HepG2 (cell line): ENCODE data around the gene SSH3. TPM values are rescaled to one million over a fixed set of nuclear protein-coding genes. Genes with fewer than 3 reads are reported as not detected.

Experiments
- ATF4 ChIP-seq, 2 experiments: fragments of 450-650 bp in 1 of 2; sonication (generic) in 1 of 2; formaldehyde crosslinking; IDR thresholded peaks; 2 replicates each; pipeline versions ENCODE4 v1.5.0 to v1.8.0; 2020 to 2022; ENCODE audit warnings: mild to moderate bottlenecking in 1 of 2, missing genetic modification reagents in 1 of 2
- DNMT3B ChIP-seq: conservative IDR thresholded peaks from 2 replicates; pipeline ENCODE4 v1.6.1; 2016; ENCODE audit warnings: missing biosample characterization, control low read depth
- EEA1 ChIP-seq: sonication (generic); formaldehyde crosslinking; IDR thresholded peaks from 2 replicates; pipeline ENCODE4 v1.5.1; 2020; ENCODE audit warnings: mild to moderate bottlenecking, missing genetic modification reagents, borderline replicate concordance
- MIXL1 ChIP-seq: IDR thresholded peaks from 2 replicates; pipeline ENCODE4 v1.6.1; 2016
- MYNN ChIP-seq: sonication (generic); formaldehyde crosslinking; IDR thresholded peaks from 2 replicates; pipeline ENCODE4 v1.4.0; 2020; ENCODE audit warnings: mild to moderate bottlenecking, low read depth, missing genetic modification reagents
- NR2F1 ChIP-seq, 2 experiments: fragments of 450-650 bp in 1 of 2; formaldehyde crosslinking in 1 of 2; IDR thresholded peaks; 2 replicates each; pipeline versions ENCODE4 v1.5.0 to v1.6.1; 2016 to 2020; ENCODE audit warnings: mild to moderate bottlenecking in 1 of 2, missing compliant biosample characterization in 1 of 2, missing genetic modification reagents in 1 of 2, moderate library complexity in 1 of 2
- ONECUT2 ChIP-seq: sonication (generic); formaldehyde crosslinking; IDR thresholded peaks from 2 replicates; pipeline ENCODE4 v1.4.0; 2020; ENCODE audit warnings: missing genetic modification reagents
- SAP130 ChIP-seq: IDR thresholded peaks from 2 replicates; pipeline ENCODE4 v1.6.1; 2016; ENCODE audit warnings: low read depth
- SMAD1 ChIP-seq: sonication (generic); formaldehyde crosslinking; IDR thresholded peaks from 2 replicates; pipeline ENCODE4 v1.4.0; 2020; ENCODE audit warnings: missing genetic modification reagents, low read depth, mild to moderate bottlenecking, borderline replicate concordance
- SOX6 ChIP-seq, 2 experiments: fragments of 450-650 bp in 1 of 2; sonication (generic) in 1 of 2; formaldehyde crosslinking in 1 of 2; IDR thresholded peaks; 2 replicates each; pipeline versions ENCODE4 v1.4.0 to v1.6.1; 2017 to 2020; ENCODE audit warnings: antibody characterized with exemption in 1 of 2, mild to moderate bottlenecking in 1 of 2, missing genetic modification reagents in 1 of 2
- SUZ12 ChIP-seq: fragments of 150-350 bp; IDR thresholded peaks from 2 replicates; pipeline ENCODE4 v1.6.1; 2014; ENCODE audit warnings: low read depth, low read length
- ZNF207 ChIP-seq: fragments of 450-650 bp; IDR thresholded peaks from 2 replicates; pipeline ENCODE4 v1.6.1; 2016; ENCODE audit warnings: antibody characterized with exemption, borderline replicate concordance
- ZNF256 ChIP-seq: sonication (generic); formaldehyde crosslinking; conservative IDR thresholded peaks from 2 replicates; pipeline ENCODE4 v1.4.0; 2020; ENCODE audit warnings: missing genetic modification reagents
- ZNF30 ChIP-seq: sonication (generic); formaldehyde crosslinking; IDR thresholded peaks from 2 replicates; pipeline ENCODE4 v1.5.0; 2020; ENCODE audit warnings: mild to moderate bottlenecking, missing genetic modification reagents
- ZNF33A ChIP-seq: sonication (generic); formaldehyde crosslinking; IDR thresholded peaks from 2 replicates; pipeline ENCODE4 v1.5.1; 2020; ENCODE audit warnings: missing genetic modification reagents, mild to moderate bottlenecking, moderate library complexity, borderline replicate concordance
- ZNF552 ChIP-seq: sonication (generic); formaldehyde crosslinking; IDR thresholded peaks from 2 replicates; pipeline ENCODE4 v1.9.0; 2022; ENCODE audit warnings: missing genetic modification reagents, mild to moderate bottlenecking, borderline replicate concordance
- ZNF672 ChIP-seq: sonication (generic); formaldehyde crosslinking; IDR thresholded peaks from 2 replicates; pipeline ENCODE4 v1.8.1; 2022; ENCODE audit warnings: missing genetic modification reagents
- polyA plus RNA-seq, 8 experiments: library from polyadenylated mRNA; depleted of rRNA in 3 of 8; stranded (reverse) in 7 of 8; unstranded in 1 of 8; fragments of >200 nt; fragmentation: Illumina TruSeq in 4 of 8; extraction: Trizol in 4 of 8; gene quantifications; 2 replicates each; pipeline versions ENCODE4 v1.2.1 to v1.2.3, GENCODE V29; 2011 to 2016; ENCODE audit warnings: low read depth in 4 of 8, missing spikeins in 1 of 8, mixed read lengths in 1 of 8; ENCODE audit not compliant: insufficient read depth in 1 of 8
- total RNA-seq, 5 experiments: library from RNA; depleted of rRNA; stranded (reverse); fragments of >200 nt; fragmentation: Illumina TruSeq; extraction: Trizol; gene quantifications; 2 replicates each; pipeline ENCODE4 v1.2.3, GENCODE V29; 2016; ENCODE audit warnings: low read depth in 1 of 5
- TF ChIP-seq, protein P1 (sequence below): sonication (generic); formaldehyde crosslinking; IDR thresholded peaks from 2 replicates; pipeline ENCODE4 v1.4.0; 2020; ENCODE audit warnings: missing genetic modification reagents, borderline replicate concordance
- TF ChIP-seq, protein P2 (sequence below): sonication (generic); formaldehyde crosslinking; IDR thresholded peaks from 2 replicates; pipeline ENCODE4 v1.5.0; 2020; ENCODE audit warnings: mild to moderate bottlenecking, missing genetic modification reagents, moderate library complexity
- TF ChIP-seq, protein P3 (sequence below): sonication (generic); formaldehyde crosslinking; IDR thresholded peaks from 2 replicates; pipeline ENCODE4 v1.4.0; 2020; ENCODE audit warnings: mild to moderate bottlenecking, missing genetic modification reagents

The SSH3 gene
- total and polyA plus RNA-seq, 2 of the 13 experiments (the other 11 are each of a cell fraction or from before 2014, with no cell fraction given): 12.4 to 18.8 TPM

GRCh38 chr11:67317205-67317887 is 14.0 kb downstream of the SSH3 start (continued):
- TF ChIP-seq, protein P1, sequence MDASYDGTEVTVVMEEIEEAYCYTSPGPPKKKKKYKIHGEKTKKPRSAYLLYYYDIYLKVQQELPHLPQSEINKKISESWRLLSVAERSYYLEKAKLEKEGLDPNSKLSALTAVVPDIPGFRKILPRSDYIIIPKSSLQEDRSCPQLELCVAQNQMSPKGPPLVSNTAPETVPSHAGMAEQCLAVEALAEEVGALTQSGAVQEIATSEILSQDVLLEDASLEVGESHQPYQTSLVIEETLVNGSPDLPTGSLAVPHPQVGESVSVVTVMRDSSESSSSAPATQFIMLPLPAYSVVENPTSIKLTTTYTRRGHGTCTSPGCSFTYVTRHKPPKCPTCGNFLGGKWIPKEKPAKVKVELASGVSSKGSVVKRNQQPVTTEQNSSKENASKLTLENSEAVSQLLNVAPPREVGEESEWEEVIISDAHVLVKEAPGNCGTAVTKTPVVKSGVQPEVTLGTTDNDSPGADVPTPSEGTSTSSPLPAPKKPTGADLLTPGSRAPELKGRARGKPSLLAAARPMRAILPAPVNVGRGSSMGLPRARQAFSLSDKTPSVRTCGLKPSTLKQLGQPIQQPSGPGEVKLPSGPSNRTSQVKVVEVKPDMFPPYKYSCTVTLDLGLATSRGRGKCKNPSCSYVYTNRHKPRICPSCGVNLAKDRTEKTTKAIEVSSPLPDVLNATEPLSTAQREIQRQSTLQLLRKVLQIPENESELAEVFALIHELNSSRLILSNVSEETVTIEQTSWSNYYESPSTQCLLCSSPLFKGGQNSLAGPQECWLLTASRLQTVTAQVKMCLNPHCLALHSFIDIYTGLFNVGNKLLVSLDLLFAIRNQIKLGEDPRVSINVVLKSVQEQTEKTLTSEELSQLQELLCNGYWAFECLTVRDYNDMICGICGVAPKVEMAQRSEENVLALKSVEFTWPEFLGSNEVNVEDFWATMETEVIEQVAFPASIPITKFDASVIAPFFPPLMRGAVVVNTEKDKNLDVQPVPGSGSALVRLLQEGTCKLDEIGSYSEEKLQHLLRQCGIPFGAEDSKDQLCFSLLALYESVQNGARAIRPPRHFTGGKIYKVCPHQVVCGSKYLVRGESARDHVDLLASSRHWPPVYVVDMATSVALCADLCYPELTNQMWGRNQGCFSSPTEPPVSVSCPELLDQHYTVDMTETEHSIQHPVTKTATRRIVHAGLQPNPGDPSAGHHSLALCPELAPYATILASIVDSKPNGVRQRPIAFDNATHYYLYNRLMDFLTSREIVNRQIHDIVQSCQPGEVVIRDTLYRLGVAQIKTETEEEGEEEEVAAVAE (CRISPR knock-in tag): peak; percentile 83; the same call in 1 of the 2 replicates
- no peak; the same call in 1 of the 2 replicates for TF ChIP-seq ZNF33A
- no peak for TF ChIP-seq ONECUT2 (CRISPR knock-in tag)
- TF ChIP-seq SOX6 (IDR thresholded peaks at IDR 0.05): no peak
- peak; percentile 70 for TF ChIP-seq SOX6 (CRISPR knock-in tag; IDR thresholded peaks at IDR 0.05)
- no peak for TF ChIP-seq NR2F1 (CRISPR knock-in tag; IDR thresholded peaks at IDR 0.05)
- no peak for TF ChIP-seq DNMT3B (CRISPR knock-in tag)
- TF ChIP-seq ZNF256 (CRISPR knock-in tag): no peak
- TF ChIP-seq MIXL1 (CRISPR knock-in tag): peak; percentile 44; the same call in 1 of the 2 replicates
- TF ChIP-seq SAP130 (CRISPR knock-in tag): peak; percentile 78
- no peak for TF ChIP-seq ZNF672 (CRISPR knock-in tag)
- TF ChIP-seq EEA1 (CRISPR knock-in tag): no peak
- no peak for TF ChIP-seq ZNF30 (CRISPR knock-in tag)
- peak; percentile 69 for TF ChIP-seq SUZ12
- no peak for TF ChIP-seq SMAD1
- TF ChIP-seq ZNF552 (CRISPR knock-in tag): no peak; the same call in 1 of the 2 replicates
- TF ChIP-seq ZNF207: no peak
- TF ChIP-seq, protein P2, sequence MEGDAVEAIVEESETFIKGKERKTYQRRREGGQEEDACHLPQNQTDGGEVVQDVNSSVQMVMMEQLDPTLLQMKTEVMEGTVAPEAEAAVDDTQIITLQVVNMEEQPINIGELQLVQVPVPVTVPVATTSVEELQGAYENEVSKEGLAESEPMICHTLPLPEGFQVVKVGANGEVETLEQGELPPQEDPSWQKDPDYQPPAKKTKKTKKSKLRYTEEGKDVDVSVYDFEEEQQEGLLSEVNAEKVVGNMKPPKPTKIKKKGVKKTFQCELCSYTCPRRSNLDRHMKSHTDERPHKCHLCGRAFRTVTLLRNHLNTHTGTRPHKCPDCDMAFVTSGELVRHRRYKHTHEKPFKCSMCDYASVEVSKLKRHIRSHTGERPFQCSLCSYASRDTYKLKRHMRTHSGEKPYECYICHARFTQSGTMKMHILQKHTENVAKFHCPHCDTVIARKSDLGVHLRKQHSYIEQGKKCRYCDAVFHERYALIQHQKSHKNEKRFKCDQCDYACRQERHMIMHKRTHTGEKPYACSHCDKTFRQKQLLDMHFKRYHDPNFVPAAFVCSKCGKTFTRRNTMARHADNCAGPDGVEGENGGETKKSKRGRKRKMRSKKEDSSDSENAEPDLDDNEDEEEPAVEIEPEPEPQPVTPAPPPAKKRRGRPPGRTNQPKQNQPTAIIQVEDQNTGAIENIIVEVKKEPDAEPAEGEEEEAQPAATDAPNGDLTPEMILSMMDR (CRISPR knock-in tag): peak; percentile 100
- TF ChIP-seq MYNN (CRISPR knock-in tag): 0 out of 2 replicates have a peak, but pooled peaks have one; percentile 14
- TF ChIP-seq, protein P3, sequence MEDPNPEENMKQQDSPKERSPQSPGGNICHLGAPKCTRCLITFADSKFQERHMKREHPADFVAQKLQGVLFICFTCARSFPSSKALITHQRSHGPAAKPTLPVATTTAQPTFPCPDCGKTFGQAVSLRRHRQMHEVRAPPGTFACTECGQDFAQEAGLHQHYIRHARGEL: peak; percentile 93
- no peak; a peak in 1 of 4 replicates for TF ChIP-seq ATF4 (CRISPR knock-in tag; IDR thresholded peaks at IDR 0.05)
